Activated T-helper 1 cell treated with anti-CD3 and anti-CD28 coated beads, Interleukin-2, amount 50 U/mL, for 16 hours (primary cell): Measurements from ENCODE around the gene PRSS22.

Experiments used
- DNase-seq, 2 donors: peaks; one replicate each; pipeline ENCODE4 v3.0.0-alpha.2; 2020; ENCODE audit warnings: low read depth in 1 of 2, low spot score in 1 of 2

The PRSS22 gene

DNA sequence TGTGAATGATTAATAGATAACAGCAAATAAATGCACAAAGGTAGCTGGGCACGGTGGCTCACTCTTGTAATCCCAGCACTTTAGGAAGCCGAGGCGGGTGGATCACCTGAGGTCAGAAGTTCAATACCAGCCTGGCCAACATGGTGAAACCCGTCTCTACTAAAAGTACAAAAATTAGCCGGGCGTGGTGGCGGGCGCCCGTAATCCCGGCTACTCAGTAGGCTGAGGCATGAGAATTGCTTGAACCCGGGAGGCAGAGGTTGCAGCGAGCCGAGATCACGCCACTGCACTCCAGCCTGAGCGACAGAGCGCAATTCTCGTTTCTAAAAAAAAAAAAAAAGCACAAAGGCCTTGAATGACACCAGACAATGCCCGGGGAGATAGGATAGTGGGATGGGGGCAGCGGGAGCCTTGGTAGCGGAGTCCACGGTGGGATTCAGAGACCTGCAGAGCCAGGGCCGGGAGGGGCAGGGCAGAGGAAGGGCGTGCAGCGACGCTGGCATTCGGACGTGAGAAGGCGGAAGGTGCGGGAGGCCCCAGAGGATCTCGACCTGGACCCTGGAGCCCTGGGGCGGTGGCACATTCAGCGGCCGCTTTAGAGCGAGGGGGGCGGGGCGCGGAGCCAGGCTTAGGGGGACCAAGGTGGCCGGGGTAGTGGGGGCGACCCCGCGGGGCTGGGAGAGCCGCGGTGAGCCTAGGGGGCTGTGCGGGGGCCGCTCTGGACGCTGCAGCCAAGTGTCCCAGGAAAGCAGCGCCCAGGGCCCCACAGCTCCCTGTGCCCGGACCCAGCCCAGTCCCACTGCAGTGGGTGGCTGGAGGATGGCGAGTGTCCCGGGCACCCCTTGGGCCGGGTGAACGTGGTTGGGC lies 24.0 kb upstream of the PRSS22 start:
- DNase-seq: no peak

DNA sequence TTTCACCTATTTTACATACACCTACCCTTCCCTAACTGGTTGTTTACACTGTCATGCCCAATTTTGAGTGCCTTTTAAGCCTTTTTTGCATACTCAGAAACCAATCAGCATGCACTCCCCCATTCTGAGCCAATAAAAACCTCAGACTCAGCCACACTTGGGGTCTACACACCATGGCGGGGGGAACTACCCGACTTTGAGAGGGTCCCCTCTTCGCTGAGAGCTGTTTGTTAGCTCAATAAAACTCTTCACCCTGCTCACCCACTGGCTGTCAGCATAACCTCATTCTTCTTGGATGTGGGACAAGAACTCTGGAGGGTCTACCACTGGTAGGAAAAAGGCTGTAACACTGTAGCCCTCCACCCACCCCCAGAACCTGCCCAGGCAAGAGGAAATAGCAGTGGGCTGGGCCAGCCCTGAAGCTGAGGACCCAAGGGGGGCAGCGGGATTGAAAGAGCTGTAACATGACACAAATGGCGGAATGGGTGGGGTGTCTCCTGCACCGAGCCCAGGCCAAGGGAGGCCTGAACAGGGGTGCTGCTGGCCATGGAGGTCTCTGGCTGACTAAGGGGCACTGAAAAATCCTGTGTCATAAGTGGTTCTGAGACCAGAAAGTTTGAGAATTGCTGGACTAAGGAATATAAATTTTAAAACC lies 22.0 kb upstream of the PRSS22 start:
- no peak for DNase-seq

- peak; percentile 40 to 58 for DNase-seq
Observed at GRCh38 chr16:2874912-2875362, 17.0 kb upstream of the PRSS22 start.

DNA sequence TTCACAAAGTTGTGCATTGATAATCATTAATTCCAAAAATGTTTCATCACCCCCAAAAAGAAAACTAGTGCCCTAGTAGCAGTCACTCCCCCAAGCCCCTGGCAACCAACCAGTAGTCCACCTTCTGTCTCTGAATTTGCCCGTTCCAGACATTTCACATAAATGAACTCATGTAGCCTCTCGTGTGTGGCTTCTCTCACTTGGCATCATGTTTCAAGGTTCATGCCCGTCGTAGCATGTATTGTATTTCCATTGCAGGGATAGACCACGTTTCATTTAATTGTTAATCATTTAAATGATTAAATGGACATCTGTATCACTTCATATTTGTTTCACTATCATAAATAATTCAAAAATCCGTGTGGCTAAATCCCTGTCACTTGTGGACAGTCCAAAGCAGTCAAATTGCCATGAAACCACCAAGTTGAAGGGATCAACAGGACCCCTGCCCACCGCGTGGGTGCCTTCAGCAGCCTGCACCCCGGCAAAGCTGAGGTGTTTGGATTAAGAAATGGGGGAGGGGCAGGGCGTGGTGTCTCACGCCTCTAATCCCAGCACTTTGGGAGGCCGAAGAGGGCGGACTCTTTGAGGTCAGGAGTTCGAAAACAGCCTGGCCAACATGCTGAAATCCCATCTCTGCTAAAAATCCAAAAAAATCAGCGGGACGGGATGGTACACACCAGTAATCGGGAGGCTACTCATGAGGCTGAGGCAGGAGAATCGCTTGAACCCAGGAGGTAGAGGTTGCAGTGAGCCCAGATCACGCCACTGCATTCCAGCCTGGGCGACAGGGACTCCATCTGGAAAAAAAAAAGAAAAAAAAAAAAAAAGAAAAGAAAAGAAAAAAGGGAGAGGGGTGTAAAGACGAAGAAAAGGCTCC lies 16.3 kb upstream of the PRSS22 start:
- no peak for DNase-seq

GRCh38 chr16:2871926-2872325 lies 14.0 kb upstream of the PRSS22 start:
- DNase-seq: no peak

- peak; percentile 91 to 94 for DNase-seq
Observed at GRCh38 chr16:2867987-2868789, 10.2 kb upstream of the PRSS22 start.

GRCh38 chr16:2867661-2867986 lies 9.7 kb upstream of the PRSS22 start:
- no peak for DNase-seq

GRCh38 chr16:2866431-2866830 lies 8.5 kb upstream of the PRSS22 start:
- DNase-seq: no peak

DNA sequence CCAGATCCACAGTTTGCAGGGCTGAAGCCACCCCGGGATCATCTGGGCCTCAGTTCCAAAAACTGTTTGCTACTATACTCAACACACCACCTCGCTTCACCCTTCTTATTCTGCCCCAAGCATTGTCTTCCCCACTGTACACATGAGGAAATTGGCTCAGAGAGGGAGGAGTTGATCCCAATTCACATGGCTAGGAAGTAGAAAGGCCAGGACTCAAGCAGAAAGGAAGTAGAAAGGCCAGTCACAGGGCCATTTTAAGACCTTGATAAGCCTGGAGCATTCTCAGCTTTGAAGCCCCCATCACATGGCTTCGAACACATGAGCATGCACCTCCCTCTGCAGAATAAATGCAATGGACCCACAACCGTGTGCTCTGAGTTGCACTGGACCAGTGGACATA lies 7.7 kb upstream of the PRSS22 start:
- no peak for DNase-seq

DNA sequence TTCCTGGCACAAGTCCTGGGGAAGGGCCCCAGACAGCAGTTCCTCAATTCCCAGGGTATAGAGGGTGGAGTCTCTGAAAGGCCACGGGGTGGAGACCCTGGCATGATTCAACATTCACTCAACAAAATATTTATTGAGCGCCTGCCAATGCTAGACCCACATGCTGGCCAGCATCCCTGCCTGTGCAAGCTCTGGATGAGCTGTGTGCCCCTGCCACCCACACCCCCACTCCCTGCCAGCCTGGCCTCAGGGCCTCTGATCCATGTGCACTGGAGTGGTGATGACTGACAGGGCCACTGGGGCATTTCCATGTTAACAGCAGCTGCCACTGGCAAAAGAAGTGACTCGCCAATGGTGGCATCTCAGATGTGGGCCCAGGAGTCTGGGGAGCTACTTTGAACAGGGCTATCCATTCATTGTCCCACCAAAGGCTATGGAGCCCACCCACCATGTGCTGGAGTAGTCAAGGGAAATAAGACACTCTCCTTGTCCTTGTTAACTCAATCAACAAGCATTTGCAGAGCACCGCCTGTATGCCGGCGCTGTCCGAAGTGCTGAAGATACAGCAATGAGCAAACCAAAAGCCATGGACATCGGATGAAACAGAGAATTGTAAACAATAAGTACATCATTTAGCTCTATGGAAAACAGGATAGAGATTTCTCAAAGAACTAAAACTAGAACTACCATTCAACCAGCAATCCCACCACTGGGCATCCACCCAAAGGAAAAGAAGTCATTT lies 3.0 kb upstream of the PRSS22 start:
- no peak for DNase-seq

DNA sequence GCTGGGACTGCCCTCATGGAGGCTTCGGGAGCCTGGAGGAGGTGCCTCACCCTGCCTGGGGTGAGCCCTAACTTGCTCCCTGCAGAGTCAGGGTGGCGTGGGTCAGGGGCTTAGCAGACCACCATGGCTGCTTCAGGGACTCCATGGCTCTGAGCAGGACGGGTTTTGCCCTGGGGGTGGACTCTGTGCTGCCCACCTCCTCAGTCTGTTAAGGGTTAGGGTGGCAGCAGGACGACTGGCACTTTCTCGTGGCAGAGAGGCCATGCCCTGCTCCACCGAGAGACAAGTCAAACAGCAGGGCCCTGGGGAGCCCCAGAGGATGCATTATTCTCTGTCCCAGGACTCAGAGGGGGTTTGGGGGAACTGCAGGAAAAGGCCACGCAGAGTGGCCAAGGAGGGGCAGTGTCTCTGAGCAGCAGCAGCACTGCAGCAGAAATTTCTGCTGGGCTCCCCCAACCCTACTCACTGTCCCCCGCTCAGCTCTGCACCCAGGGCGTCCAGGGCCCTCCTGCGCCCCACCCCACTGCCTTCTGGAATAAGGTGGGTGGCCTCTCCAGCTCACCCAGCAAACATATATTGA lies 1.8 kb upstream of the PRSS22 start:
- DNase-seq: no peak

DNA sequence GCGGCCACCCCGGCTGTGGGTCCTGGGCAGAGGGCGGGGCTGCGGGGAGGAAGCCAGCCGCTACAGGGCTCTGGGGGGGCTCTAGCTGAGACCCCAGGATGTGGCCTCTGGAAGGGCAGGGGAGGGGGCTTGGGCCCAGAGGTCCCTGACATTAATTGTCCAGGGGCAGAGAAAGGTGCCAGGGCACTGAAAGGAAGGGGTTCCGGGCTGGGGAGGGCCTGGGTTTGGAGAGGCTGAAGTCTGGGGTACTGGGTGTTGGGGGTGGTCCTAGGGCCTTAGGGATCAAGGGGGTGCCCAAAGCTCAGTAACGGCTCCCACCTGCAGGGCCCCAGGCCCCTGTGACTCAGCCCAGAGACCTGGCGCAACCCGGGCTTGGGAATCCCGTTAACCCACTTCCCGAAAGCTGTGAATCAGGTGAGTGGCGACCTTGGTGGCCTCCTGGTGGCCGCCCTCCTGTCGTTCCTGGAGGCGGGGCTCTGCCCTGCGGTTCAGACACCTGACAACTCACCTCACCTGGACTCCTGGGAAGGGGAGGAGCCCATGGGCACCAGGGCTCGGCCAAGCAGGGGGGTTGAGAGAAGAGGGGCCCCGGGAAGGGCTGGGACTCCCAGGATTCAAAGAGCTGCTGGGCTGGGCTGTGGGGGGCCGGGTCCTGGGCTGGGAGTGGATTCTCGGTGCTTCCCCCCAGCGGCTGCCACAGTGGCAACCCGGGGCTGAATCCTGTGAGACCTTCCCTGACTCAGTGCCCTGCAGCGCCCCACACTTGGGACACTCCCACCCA lies 465 bp upstream of the PRSS22 start:
- no peak for DNase-seq

- no peak for DNase-seq
Observed at GRCh38 chr16:2856686-2857450, 1.1 kb downstream of the PRSS22 start.

- no peak for DNase-seq
Observed at GRCh38 chr16:2856061-2856670, 1.8 kb downstream of the PRSS22 start.

DNA sequence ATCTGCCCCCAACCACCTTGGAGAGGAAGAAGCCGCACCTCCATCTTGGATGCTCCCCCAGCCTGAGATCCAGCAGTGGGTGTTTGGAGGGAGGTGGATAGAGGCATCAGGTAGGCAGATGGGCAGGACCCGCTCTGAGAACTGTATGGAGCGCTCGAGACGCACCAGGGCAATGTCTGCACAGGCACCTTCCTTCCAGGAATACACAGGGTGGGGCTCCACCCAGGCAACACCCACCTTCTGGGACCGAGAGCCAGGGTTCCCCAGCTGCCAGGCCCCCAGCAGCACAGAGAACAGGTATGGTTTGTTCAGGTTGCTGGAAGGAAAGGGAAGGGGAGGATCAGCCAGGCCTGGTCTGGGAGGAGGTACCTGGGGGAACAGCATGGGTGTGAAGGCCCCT lies 2.4 kb downstream of the PRSS22 start:
- no peak for DNase-seq

DNA sequence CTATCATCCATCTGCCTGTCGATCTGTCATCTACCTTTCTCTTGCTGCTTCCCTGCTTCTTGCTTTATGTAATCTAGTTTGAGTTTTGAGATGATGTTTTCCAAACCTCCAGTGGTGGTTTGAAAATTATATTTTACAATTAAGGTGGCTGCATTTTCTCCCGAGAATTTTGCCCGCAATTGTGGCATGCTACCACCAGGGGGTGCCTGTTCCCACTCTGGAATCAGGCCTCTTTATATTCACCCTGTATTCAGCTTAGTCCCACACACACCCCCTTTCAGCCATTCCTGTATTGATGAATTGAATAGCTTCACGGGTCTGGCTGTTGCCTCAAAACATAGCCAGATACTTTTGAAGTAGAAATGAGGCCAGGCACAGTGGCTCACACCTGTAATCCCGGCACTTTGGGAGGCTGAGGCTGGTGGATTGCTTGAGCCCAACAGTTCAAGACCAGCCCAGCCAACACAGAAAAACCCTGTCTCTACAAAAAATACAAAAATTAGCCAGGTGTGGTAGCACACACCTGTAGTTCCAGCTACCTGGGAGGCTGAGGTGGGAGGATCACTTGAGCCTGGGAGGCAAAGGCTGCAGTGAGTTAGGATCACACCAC lies 3.2 kb downstream of the PRSS22 start:
- no peak for DNase-seq

DNA sequence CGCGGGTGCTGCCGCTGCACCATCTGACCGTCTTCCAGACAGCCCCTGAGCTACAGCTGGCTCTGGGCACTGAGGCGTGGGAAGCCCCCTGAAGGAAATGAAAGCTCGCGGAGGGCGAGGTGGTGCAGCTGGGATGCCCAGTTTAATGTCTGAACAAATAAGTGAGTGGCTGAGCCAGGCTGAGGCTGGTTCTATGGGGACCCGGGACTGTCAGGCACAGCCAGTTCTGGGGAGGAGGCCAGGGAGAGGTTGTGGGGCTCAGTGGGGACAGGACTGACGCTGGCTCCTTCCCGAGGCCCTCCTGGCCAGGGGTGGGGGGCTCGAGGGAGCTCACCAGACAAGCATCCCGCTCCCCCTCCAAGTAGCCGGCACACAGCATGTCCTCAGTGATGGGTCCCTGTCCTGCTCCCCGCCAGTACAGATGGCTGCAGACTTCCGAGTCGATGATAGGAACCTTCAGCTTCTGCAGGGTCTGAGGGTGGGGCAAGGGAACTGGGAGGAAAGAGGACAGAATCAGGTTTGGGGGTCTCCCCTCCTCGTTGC lies 4.4 kb downstream of the PRSS22 start:
- DNase-seq: no peak
